ENCODE results near the gene GMPPB. TPM values are rescaled to one million over a fixed set of nuclear protein-coding genes. Genes with fewer than 3 reads are reported as not detected.

Gene GMPPB
- total RNA-seq, 2 donors from 2014 or later: 12.0 to 21.7 TPM

DNA sequence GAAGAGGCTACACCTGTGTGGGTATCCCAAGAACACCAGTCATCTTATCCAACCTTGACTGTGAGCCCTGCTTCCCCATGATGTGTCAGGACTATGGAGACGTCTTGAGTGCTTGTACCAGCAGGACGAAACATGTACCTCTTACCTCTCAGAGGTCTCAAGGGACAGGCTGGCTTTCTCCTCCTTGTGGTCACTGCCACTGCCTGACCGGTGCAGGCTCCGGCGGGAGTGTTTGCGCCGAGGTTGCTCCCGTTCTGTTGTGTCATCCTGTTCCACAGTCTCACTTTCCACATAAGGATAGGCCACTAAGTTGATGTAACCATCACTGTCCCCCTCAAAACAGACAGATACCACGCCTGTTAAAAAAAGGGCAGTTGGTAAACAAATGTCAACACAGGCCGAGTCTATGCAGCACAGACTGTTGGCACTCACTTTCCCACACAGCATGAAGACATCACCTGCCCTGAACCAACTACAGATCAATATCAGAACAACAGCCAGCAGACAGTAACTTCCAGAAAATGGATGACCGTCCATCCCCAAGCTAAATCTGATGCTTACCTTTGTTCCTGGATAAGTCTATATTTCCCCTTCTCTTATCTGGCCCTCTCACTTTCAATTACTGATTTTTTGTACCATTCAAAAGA is 14.4 kb upstream of the GMPPB start:
- H3K4me1 ChIP-seq: no peaks in the 10 kb centered on the region
- no peak for DNase-seq (ENCODE audit: low spot score)
- no peaks in the 10 kb centered on the region for H3K27me3 ChIP-seq
- TF ChIP-seq CTCF (IDR thresholded peaks at IDR 0.05): no peak
- no peaks in the 10 kb centered on the region for H3K9me3 ChIP-seq
- H3K36me3 ChIP-seq: peaks cover 53% of the 10 kb centered on the region
- H3K27ac ChIP-seq: no peak overlapping the region
- no peak overlapping the region for H3K4me3 ChIP-seq

- H3K36me3 ChIP-seq: peaks cover 79% of the 10 kb centered on the region
- H3K27me3 ChIP-seq: no peaks in the 10 kb centered on the region
- no peak for DNase-seq (ENCODE audit: low spot score)
- no peak overlapping the region for H3K27ac ChIP-seq
- H3K4me3 ChIP-seq: no peak overlapping the region
- H3K9me3 ChIP-seq: no peaks in the 10 kb centered on the region
- TF ChIP-seq CTCF (IDR thresholded peaks at IDR 0.05): no peak
- no peaks in the 10 kb centered on the region for H3K4me1 ChIP-seq
These were observed 11.0 kb upstream of the GMPPB start for GRCh38 chr3:49734752-49735151.

DNA sequence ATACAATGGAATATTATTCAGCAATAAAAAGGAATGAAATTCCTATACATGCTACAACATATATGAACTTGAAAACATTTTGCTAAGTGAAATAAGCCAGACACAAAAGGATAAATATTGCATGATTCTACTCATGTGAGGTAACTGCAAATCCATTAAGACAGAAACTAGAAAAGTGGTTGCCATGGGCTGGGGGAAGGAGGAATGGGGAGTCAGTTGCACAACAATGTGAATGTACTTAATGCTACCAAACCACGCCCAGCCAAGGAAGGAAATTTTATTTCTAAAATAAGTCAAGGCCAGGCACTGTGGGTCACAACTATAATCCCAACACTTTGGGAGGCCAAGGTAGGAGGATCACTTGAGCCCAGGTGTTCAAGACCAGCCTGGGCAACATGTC is 9.8 kb upstream of the GMPPB start:
- Histone ChIP-seq H3K27me3 (no peaks in the 10 kb centered on the region), H3K36me3 (peaks cover 77% of the 10 kb centered on the region), H3K27ac (no peak overlapping the region), H3K4me3 (no peak overlapping the region), H3K9me3 (no peaks in the 10 kb centered on the region), H3K4me1 (no peaks in the 10 kb centered on the region)
- DNase-seq (ENCODE audit: low spot score): no peak
- TF ChIP-seq CTCF (IDR thresholded peaks at IDR 0.05): no peak

DNA sequence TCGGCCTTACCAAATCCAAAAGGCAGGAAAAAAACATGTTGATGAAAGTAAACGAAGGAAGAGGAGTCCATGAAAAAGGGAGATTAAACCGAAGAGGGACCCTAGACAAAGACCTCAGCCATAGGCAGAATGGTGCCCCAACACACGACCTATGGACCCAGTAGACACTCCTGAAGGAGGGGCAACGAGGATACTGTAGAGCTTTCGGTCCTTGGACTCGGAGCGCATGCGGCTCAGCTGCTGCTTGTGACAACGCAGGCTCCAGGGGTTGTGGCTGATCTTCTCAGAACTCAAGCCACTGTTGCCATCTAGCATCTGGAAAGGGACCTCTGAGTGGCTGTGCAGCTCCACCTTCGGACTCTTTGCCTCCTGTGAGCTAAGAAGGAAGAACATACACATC is 8.8 kb upstream of the GMPPB start:
- H3K4me1 ChIP-seq: no peaks in the 10 kb centered on the region
- H3K27me3 ChIP-seq: no peaks in the 10 kb centered on the region
- no peak overlapping the region for H3K27ac ChIP-seq
- peaks cover 76% of the 10 kb centered on the region for H3K36me3 ChIP-seq
- no peak for TF ChIP-seq CTCF (IDR thresholded peaks at IDR 0.05)
- H3K4me3 ChIP-seq: no peak overlapping the region
- no peak for DNase-seq (ENCODE audit: low spot score)
- H3K9me3 ChIP-seq: no peaks in the 10 kb centered on the region

- Histone ChIP-seq H3K4me3 (no peak overlapping the region), H3K4me1 (no peaks in the 10 kb centered on the region), H3K9me3 (no peaks in the 10 kb centered on the region), H3K27ac (no peak overlapping the region), H3K27me3 (no peaks in the 10 kb centered on the region), H3K36me3 (peaks cover 79% of the 10 kb centered on the region)
- no peak for DNase-seq (ENCODE audit: low spot score)
- no peak for TF ChIP-seq CTCF (IDR thresholded peaks at IDR 0.05)
These were observed 6.3 kb upstream of the GMPPB start for GRCh38 chr3:49729966-49730609.
